BJ (cell line): ENCODE data around the gene FPR2. TPM values are rescaled to one million over a fixed set of nuclear protein-coding genes. Genes with fewer than 3 reads are reported as not detected.

ENCODE experiments used
- CTCF ChIA-PET: fragments of 350-600 bp; formaldehyde crosslinking; extraction: SDS; loops from one replicate; lab custom pipeline; 2021; ENCODE audit warnings: antibody characterized with exemption, inconsistent platforms; lab: Yijun Ruan, JAX
- POLR2A ChIA-PET: fragments of 300-600 bp; sonication (Branson Sonifier 250); formaldehyde crosslinking; extraction: SDS; loops from one replicate; lab custom pipeline; 2021; ENCODE audit warnings: antibody characterized with exemption; lab: Charles Lee
- DNase-seq: peaks from one replicate; pipeline ENCODE4 v3.0.0-alpha.2; 2011; ENCODE audit warnings: low read depth
- H3K27me3 ChIP-seq: 2 replicates; pipeline ENCODE4 v1.6.0; 2011; ENCODE audit warnings: low read length; ENCODE audit not compliant: control insufficient read depth, insufficient read depth
- H3K36me3 ChIP-seq: 2 replicates; pipeline ENCODE4 v1.5.1; 2011; ENCODE audit warnings: low read length; ENCODE audit not compliant: control insufficient read depth, insufficient read depth
- H3K4me3 ChIP-seq: 2 replicates; pipeline ENCODE4 v1.5.1; 2011; ENCODE audit warnings: low read depth, mild to moderate bottlenecking, control low read depth, low read length
- CTCF ChIP-seq: IDR thresholded peaks from 2 replicates; pipeline ENCODE4 v1.5.1; 2011; ENCODE audit warnings: low read depth, mild to moderate bottlenecking, control low read depth, inconsistent platforms, low read length, moderate library complexity; ENCODE audit not compliant: insufficient read depth
- polyA plus RNA-seq: library from polyadenylated mRNA; depleted of rRNA; stranded (reverse); fragments of >200 nt; gene quantifications from 2 replicates; pipeline ENCODE4 v1.2.3, GENCODE V29; 2011

FPR2 gene
- polyA plus RNA-seq, 1 experiment: not detected

- CTCF ChIA-PET: no interaction called here
- no peak overlapping the region for H3K4me3 ChIP-seq
- TF ChIP-seq CTCF: no peak
- no peaks in the 10 kb centered on the region for H3K27me3 ChIP-seq
- H3K36me3 ChIP-seq: no peaks in the 10 kb centered on the region
- DNase-seq: no peak
- POLR2A ChIA-PET: no interaction called here
Measured at GRCh38 chr19:51749979-51750378, 11.0 kb upstream of the FPR2 start.

- no peaks in the 10 kb centered on the region for H3K36me3 ChIP-seq
- DNase-seq: no peak
- TF ChIP-seq CTCF: no peak
- H3K27me3 ChIP-seq: no peaks in the 10 kb centered on the region
- ChIA-PET CTCF (interaction anchor here (0.7 kb wide), 1 partner anchor 89 kb away, joined by 3 read pairs; no protein-coding TSS in a partner anchor), POLR2A (no interaction called here)
- no peak overlapping the region for H3K4me3 ChIP-seq
Measured at GRCh38 chr19:51750400-51751094, 10.4 kb upstream of the FPR2 start.

GRCh38 chr19:51751655-51752054 lies 9.3 kb upstream of the FPR2 start, which contains the start of gene FPR1:
TSS of gene FPR1 (minus strand) at chr19:51751878. CDS start at chr19:51746994, 4,884 bp downstream.
- Histone ChIP-seq H3K4me3 (no peak within 1 kb of the TSS), H3K27me3 (no peaks in the 10 kb centered on the region), H3K36me3 (no peaks in the 10 kb centered on the region)
- no peak for TF ChIP-seq CTCF
- CTCF ChIA-PET: interaction anchor here (0.7 kb wide), 1 partner anchor 90 kb away, joined by 3 read pairs; no protein-coding TSS in a partner anchor
- POLR2A ChIA-PET: no interaction called here
- no peak for DNase-seq

DNA sequence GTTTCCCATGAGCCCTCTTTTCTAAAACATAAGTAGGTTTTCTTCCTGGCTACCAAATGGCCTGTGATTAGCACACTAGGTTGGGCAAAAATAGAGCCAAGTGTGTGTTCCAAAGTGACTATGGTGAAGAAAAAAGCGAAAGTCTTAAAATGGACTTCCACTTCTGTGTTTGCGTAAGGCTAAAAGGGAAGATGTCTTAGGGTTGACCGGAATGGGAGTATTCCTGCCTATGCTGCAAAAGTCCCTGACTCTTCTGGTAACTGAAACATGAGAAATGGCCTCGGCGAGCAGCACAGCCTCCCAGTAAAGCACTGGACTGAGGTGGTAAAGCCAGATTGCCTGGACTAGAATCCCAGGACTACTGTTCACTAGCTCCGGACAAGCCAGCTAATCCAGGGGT lies 6.9 kb upstream of the FPR2 start:
- Histone ChIP-seq H3K36me3 (no peaks in the 10 kb centered on the region), H3K27me3 (no peaks in the 10 kb centered on the region), H3K4me3 (no peak overlapping the region)
- no peak for DNase-seq
- ChIA-PET CTCF (interaction anchor here (1.7 kb wide), 1 partner anchor 24 kb away, joined by 4 read pairs; no protein-coding TSS in a partner anchor), POLR2A (no interaction called here)
- no peak for TF ChIP-seq CTCF

GRCh38 chr19:51754770-51755169 lies 6.2 kb upstream of the FPR2 start:
- no peaks in the 10 kb centered on the region for H3K36me3 ChIP-seq
- H3K4me3 ChIP-seq: no peak overlapping the region
- no peak for TF ChIP-seq CTCF
- H3K27me3 ChIP-seq: no peaks in the 10 kb centered on the region
- DNase-seq: no peak
- ChIA-PET POLR2A (no interaction called here), CTCF (interaction anchor here (1.7 kb wide), 1 partner anchor 23 kb away, joined by 4 read pairs; no protein-coding TSS in a partner anchor)
